Epithelial cell of esophagus (primary cell): ENCODE data around the gene SLC43A1.
"Not testable (repeated sequence)": the region's sequence is repeated elsewhere in the genome, so short reads cannot be mapped to it uniquely, and the experiment has no call there.

Source experiments
- DNase-seq: peaks from one replicate; pipeline ENCODE4 v3.0.0; 2010; ENCODE audit warnings: low read depth
- H3K4me3 ChIP-seq: 2 replicates; pipeline ENCODE4 v1.5.1; 2011; ENCODE audit warnings: mild to moderate bottlenecking, low read length, control low read depth
- TF ChIP-seq, protein P1 (sequence below): IDR thresholded peaks from 2 replicates; pipeline ENCODE4 v1.5.1; 2011; ENCODE audit warnings: low read depth, mild to moderate bottlenecking, low read length, control low read depth, inconsistent platforms; ENCODE audit not compliant: insufficient read depth; ENCODE audit errors: missing control alignments

Gene SLC43A1

DNA sequence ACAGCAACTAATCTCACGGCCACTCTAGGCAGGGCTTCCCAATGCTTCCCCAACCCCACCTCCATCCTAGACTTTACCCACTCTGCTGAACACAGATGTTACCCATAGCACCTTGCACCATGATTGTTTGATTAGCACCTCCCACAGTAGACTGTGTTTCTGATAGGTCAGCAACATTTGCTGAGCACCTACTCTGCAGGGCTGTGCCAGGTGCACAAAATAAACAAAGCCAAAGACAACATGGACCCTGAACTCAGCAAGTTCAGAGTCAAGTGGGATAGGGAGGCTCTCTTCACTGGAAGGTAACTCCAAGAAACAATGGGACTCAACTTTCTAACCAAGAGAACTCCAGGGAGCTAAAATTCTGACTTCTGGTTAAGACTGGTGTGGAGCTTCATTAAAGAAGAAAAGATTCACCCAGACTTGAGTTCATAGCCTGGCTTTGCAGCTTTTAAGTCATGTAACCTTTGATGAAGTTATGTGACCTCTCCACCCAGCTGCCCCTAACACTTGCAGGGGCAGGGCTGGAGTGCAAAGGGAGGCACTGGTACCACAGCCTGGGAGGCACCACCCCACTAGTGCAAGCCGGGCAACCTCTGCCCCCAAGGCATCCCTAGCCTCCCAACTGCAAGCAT is 61.8 kb downstream of the SLC43A1 start:
- TF ChIP-seq, protein P1, sequence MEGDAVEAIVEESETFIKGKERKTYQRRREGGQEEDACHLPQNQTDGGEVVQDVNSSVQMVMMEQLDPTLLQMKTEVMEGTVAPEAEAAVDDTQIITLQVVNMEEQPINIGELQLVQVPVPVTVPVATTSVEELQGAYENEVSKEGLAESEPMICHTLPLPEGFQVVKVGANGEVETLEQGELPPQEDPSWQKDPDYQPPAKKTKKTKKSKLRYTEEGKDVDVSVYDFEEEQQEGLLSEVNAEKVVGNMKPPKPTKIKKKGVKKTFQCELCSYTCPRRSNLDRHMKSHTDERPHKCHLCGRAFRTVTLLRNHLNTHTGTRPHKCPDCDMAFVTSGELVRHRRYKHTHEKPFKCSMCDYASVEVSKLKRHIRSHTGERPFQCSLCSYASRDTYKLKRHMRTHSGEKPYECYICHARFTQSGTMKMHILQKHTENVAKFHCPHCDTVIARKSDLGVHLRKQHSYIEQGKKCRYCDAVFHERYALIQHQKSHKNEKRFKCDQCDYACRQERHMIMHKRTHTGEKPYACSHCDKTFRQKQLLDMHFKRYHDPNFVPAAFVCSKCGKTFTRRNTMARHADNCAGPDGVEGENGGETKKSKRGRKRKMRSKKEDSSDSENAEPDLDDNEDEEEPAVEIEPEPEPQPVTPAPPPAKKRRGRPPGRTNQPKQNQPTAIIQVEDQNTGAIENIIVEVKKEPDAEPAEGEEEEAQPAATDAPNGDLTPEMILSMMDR: no peak
- DNase-seq: no peak

DNA sequence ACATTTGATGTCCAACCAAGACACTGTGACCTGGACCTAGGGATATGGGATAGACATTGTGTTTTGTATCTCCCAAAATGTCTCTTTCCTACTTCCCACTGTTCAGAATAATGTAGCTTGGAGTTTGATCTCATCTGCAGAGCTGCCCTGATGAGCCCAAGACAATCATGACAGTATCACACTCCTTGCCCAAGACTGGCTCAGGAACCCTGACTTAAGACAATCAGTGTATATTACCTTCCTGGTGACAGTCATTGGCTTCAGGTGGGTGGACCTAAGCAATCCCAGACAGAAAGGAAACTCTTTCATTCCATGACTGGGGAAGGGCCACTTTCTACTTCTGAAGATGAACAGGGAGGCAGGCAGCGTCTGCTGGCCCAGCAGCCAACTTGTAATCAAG is 69.4 kb downstream of the SLC43A1 start:
- no peak overlapping the region for H3K4me3 ChIP-seq
- TF ChIP-seq, protein P1: no peak
- no peak for DNase-seq

More for the DNA sequence above, 61.8 kb downstream of the SLC43A1 start:
- H3K4me3 ChIP-seq: no peak overlapping the region

DNA sequence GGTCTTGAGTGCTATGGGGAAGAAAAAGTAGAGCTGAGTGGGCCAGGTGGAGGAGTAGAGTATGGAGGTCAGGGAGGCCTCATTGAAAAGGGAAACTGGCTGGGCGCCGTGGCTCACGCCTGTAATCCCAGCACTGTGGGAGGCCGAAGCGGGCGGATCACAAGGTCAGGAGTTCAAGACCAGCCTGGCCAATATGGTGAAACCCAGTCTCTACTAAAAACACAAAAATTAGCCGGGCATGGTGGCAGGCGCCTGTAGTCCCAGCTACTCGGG is 70.4 kb downstream of the SLC43A1 start:
- H3K4me3 ChIP-seq: not testable (repeated sequence)

DNA sequence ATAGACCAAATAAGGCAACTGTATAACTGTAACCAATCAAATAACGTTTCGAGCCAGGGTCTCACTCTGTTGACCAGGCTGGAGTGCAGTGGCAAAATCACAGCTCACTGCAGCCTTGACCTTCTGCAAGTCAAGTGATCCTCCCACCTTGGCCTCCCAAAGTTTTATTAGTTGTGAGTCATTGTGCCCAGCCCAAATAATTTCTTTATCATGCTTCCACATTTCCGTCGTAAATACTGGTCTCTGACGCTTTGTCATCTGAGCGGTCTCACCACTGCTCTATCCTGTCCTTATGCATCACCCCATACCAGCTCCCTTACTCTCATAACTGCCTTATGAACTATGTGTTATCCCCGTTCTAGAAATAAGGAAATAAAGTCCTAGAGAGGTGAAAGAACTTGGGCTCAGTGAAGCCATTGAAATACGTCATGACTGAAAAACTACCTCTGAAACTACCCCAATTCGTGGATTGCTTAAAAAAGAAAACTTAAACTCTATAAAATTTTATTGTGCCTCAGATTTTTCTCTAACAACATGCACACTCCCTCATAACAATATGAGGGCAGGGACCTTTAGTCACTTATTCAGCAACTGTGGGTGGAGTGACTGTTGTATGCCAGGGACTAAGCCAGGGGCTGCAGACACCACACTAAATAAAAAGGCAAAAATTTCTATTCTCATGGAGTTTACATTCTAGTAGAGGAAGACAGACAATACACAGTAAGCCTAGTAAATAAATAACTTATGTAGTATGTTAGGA is 71.0 kb downstream of the SLC43A1 start:
- no peak for DNase-seq
- no peak overlapping the region for H3K4me3 ChIP-seq
- TF ChIP-seq, protein P1: no peak

More for the DNA sequence above, 70.4 kb downstream of the SLC43A1 start:
- DNase-seq: not testable (repeated sequence)

DNA sequence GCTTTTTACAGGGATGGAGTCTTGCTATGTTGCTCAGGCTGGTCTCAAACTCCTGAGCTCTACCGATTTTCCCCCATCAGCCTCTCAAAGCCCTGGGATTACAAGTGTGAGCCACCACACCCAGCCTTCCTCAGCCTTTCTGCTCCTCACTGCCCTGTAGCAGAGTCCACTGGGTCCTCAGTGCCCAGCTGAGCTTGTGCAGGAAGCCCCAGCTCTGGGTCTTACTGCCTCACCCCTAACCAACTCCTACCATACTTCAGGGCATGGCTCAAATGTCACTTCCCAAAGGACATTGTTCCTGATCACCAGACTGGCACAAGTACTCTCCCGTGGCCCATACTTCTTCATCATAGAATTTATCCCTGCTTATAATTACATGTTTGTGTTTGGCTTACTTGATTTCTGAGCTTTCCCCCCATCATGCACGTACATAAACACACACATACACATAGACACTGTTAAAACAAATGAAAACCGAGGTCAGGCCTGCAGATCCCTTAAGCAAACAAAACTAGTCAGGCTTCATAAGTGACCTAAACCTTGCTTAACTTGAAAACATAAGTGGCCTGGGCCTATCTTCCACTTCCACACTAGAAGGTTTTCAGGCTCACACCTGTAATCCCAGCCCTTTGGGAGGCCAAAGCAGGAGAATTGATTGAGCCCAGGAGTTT is 74.6 kb downstream of the SLC43A1 start:
- DNase-seq: no peak
- TF ChIP-seq, protein P1: no peak
- H3K4me3 ChIP-seq: no peak overlapping the region

GRCh38 chr11:57439786-57440185 is 75.7 kb downstream of the SLC43A1 start:
- H3K4me3 ChIP-seq: no peak overlapping the region
- TF ChIP-seq, protein P1: no peak
- no peak for DNase-seq
